CD1c-positive myeloid dendritic cell (primary cell): ENCODE data around the gene SNPH.

Experiments used
- DNase-seq: peaks from one replicate; pipeline ENCODE4 v3.0.0-alpha.2; 2016; ENCODE audit errors: extremely low spot score

Gene SNPH

GRCh38 chr20:1306316-1307135, 40.4 kb downstream of the SNPH start:
- DNase-seq: no peak

- no peak for DNase-seq
Observed at GRCh38 chr20:1307171-1307570, 41.1 kb downstream of the SNPH start.

- no peak for DNase-seq
Observed at GRCh38 chr20:1307571-1307971, 41.5 kb downstream of the SNPH start.

GRCh38 chr20:1308067-1308701, 42.1 kb downstream of the SNPH start:
- DNase-seq: no peak

GRCh38 chr20:1308702-1309095, 42.6 kb downstream of the SNPH start:
- no peak for DNase-seq

- no peak for DNase-seq
Observed at GRCh38 chr20:1309439-1309847, 43.3 kb downstream of the SNPH start.

- DNase-seq: no peak
Observed at GRCh38 chr20:1310071-1310470, 44.0 kb downstream of the SNPH start.

- DNase-seq: no peak
Observed at GRCh38 chr20:1310506-1311190, 44.6 kb downstream of the SNPH start.

GRCh38 chr20:1312308-1312707, 46.2 kb downstream of the SNPH start:
- no peak for DNase-seq

GRCh38 chr20:1312904-1313235, 46.8 kb downstream of the SNPH start:
- no peak for DNase-seq

- DNase-seq: peak; percentile 82
Observed at GRCh38 chr20:1313236-1313964, 47.3 kb downstream of the SNPH start.

- DNase-seq: no peak
Observed at GRCh38 chr20:1315804-1316203, 49.7 kb downstream of the SNPH start.

GRCh38 chr20:1317545-1318255, 51.6 kb downstream of the SNPH start:
- DNase-seq: no peak

- no peak for DNase-seq
Observed at GRCh38 chr20:1319051-1319450, 53.0 kb downstream of the SNPH start.

- DNase-seq: no peak
Observed at GRCh38 chr20:1319462-1319861, 53.4 kb downstream of the SNPH start.

GRCh38 chr20:1320016-1320415, 53.9 kb downstream of the SNPH start:
- DNase-seq: no peak

GRCh38 chr20:1320902-1321653, 55.0 kb downstream of the SNPH start:
- no peak for DNase-seq

- DNase-seq: no peak
Observed at GRCh38 chr20:1321654-1321939, 55.5 kb downstream of the SNPH start.

- peak; percentile 58 for DNase-seq
Observed at GRCh38 chr20:1322511-1323245, 56.6 kb downstream of the SNPH start.

- no peak for DNase-seq
Observed at GRCh38 chr20:1323256-1323655, 57.2 kb downstream of the SNPH start.
